ACC112 (cell line): ENCODE results near the gene CTTNBP2.

Source experiments
- H2AFZ ChIP-seq: fragments of 200-600 bp; sonication (generic); one replicate; pipeline ENCODE4 v1.6.0; 2017; ENCODE audit warnings: antibody characterized with exemption, low read length; ENCODE audit not compliant: unreplicated experiment
- H3K27ac ChIP-seq: fragments of 200-600 bp; sonication (generic); 2 replicates; pipeline ENCODE4 v1.5.1; 2014; ENCODE audit warnings: low read depth, mild to moderate bottlenecking, antibody characterized with exemption, low read length, moderate library complexity
- H3K27me3 ChIP-seq: fragments of 200-600 bp; sonication (generic); 2 replicates; pipeline ENCODE4 v1.6.1; 2014; ENCODE audit warnings: mild to moderate bottlenecking, antibody characterized with exemption, low read length, moderate library complexity, mixed read lengths; ENCODE audit not compliant: insufficient read depth
- H3K36me3 ChIP-seq: fragments of 200-600 bp; sonication (generic); 2 replicates; pipeline ENCODE4 v1.6.1; 2016; ENCODE audit warnings: mild to moderate bottlenecking, antibody characterized with exemption, low read length, moderate library complexity, mixed read lengths; ENCODE audit not compliant: insufficient read depth
- H3K4me1 ChIP-seq: fragments of 200-600 bp; sonication (generic); one replicate; pipeline ENCODE4 v1.6.1; 2016; ENCODE audit warnings: low read length, mixed read lengths; ENCODE audit not compliant: insufficient read depth, unreplicated experiment, control insufficient read depth
- H3K4me3 ChIP-seq: fragments of 200-600 bp; sonication (generic); 2 replicates; pipeline ENCODE4 v1.5.1; 2014; ENCODE audit warnings: mild to moderate bottlenecking, low read depth, low read length
- H3K79me2 ChIP-seq: fragments of 200-600 bp; sonication (generic); one replicate; pipeline ENCODE4 v1.6.0; 2016; ENCODE audit warnings: low read length; ENCODE audit not compliant: control insufficient read depth, unreplicated experiment, insufficient read depth

Gene CTTNBP2

DNA sequence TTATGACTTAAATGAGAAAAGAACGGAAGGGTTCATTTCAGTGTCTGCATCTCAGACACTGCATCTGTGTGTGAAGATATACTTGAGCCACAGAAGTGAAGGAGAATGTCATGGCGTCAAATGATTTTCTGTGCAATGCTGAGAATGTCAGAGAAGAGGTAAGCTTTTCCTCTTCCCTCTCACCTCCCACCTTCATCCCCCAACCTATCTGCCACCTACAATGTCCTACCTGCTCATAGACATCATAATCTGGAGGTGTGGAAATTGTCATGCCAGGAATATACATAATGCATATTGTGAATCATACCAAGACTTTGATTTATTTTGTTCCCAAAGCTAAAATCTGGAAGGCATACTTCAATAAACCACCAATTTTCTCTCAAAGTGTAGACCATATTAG lies 53.7 kb downstream of the CTTNBP2 start:
- no peak overlapping the region for H2AFZ ChIP-seq

GRCh38 chr7:117818232-117818631 lies 55.0 kb downstream of the CTTNBP2 start:
- H3K79me2 ChIP-seq = no peaks in the 10 kb centered on the region
- no peaks in the 10 kb centered on the region for H3K36me3 ChIP-seq
- no peak overlapping the region for H3K27ac ChIP-seq
- H3K4me3 ChIP-seq = no peak overlapping the region
- no peak overlapping the region for H2AFZ ChIP-seq
- no peaks in the 10 kb centered on the region for H3K4me1 ChIP-seq
- H3K27me3 ChIP-seq = no peaks in the 10 kb centered on the region

More for the DNA sequence above, 53.7 kb downstream of the CTTNBP2 start:
- Histone ChIP-seq H3K27ac (no peak overlapping the region), H3K4me1 (no peaks in the 10 kb centered on the region), H3K79me2 (no peaks in the 10 kb centered on the region), H3K4me3 (no peak overlapping the region), H3K36me3 (no peaks in the 10 kb centered on the region), H3K27me3 (no peaks in the 10 kb centered on the region)

GRCh38 chr7:117816727-117817126 lies 56.5 kb downstream of the CTTNBP2 start:
- no peaks in the 10 kb centered on the region for H3K27me3 ChIP-seq
- no peak overlapping the region for H3K4me3 ChIP-seq
- no peaks in the 10 kb centered on the region for H3K4me1 ChIP-seq
- H3K27ac ChIP-seq = no peak overlapping the region
- H2AFZ ChIP-seq = no peak overlapping the region
- H3K79me2 ChIP-seq = no peaks in the 10 kb centered on the region
- no peaks in the 10 kb centered on the region for H3K36me3 ChIP-seq

DNA sequence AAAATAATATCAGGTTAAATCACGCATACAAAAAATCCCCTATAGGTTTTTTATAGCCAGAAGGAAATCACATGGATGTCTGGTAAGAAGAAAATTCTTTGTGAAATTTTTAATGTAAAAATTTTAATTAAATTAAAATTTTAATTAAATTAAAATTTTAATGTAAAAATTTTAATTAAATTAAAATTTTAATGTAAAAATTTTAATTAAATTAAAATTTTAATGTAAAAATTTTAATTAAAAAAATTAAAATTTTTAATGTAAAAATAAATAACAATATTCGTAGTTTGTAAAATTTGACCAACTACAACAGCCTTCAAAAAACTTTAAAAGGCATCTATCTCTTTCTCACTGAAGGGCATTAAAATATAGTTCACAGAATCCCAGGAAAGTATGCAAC lies 61.5 kb downstream of the CTTNBP2 start:
- no peak overlapping the region for H3K27ac ChIP-seq
- H3K4me1 ChIP-seq = no peaks in the 10 kb centered on the region
- no peak overlapping the region for H2AFZ ChIP-seq
- no peak overlapping the region for H3K4me3 ChIP-seq
- no peaks in the 10 kb centered on the region for H3K79me2 ChIP-seq
- peaks cover 5% of the 10 kb centered on the region; the same call in 1 of the 2 replicates for H3K27me3 ChIP-seq
- H3K36me3 ChIP-seq = no peaks in the 10 kb centered on the region

DNA sequence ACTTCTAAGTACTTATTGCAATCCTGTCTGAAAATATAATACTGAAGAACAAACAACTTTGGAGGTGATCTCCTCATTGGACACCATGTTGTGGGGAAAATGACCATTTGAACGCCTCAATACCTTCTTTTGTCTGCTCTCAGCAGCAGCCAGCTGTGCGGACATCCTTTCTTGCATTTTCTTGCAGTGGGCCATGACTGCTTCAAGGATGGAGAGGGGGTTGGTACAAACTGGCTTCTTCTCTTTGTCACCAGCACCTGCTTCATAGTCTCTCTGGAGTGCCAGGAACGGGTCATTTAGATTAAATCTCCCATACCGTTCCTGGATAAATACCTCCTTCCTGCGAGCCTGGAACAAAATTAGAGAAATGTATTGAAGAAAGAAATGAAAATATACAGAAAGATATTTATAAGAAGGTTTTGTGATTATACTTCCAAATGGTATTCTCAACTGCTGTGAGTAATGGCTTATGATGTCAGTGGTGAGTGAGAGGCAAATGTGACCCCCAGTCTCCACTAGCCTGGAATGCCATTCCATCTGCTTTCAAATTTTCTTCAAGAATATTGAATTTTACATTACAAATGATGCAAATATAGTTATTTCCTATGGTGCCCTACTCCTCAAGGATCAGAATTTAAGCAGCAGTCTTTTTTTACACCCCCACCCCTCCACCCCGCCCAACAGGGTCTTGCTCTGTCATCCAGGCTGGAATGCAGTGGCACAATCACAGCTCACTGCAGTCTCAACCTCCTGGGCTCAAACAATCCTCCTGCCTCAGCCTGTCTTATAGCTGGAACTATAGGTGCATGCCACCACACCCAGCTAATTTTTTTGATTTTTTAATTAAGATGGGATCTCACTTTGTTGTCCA lies 62.4 kb downstream of the CTTNBP2 start:
- no peak overlapping the region for H3K27ac ChIP-seq
- H3K27me3 ChIP-seq = peaks cover 5% of the 10 kb centered on the region; the same call in 1 of the 2 replicates
- no peaks in the 10 kb centered on the region for H3K36me3 ChIP-seq
- no peak overlapping the region for H2AFZ ChIP-seq
- H3K79me2 ChIP-seq = no peaks in the 10 kb centered on the region
- H3K4me3 ChIP-seq = no peak overlapping the region
- H3K4me1 ChIP-seq = no peaks in the 10 kb centered on the region

GRCh38 chr7:117809958-117810357 lies 63.3 kb downstream of the CTTNBP2 start:
- no peaks in the 10 kb centered on the region for H3K79me2 ChIP-seq
- H3K36me3 ChIP-seq = no peaks in the 10 kb centered on the region
- no peak overlapping the region for H3K4me3 ChIP-seq
- peaks cover 5% of the 10 kb centered on the region; the same call in 1 of the 2 replicates for H3K27me3 ChIP-seq
- no peak overlapping the region for H3K27ac ChIP-seq
- no peaks in the 10 kb centered on the region for H3K4me1 ChIP-seq
- H2AFZ ChIP-seq = no peak overlapping the region

GRCh38 chr7:117808910-117809705 lies 64.1 kb downstream of the CTTNBP2 start:
- no peak overlapping the region for H3K27ac ChIP-seq
- no peaks in the 10 kb centered on the region for H3K4me1 ChIP-seq
- no peaks in the 10 kb centered on the region for H3K36me3 ChIP-seq
- no peak overlapping the region for H2AFZ ChIP-seq
- H3K27me3 ChIP-seq = peaks cover 5% of the 10 kb centered on the region; the same call in 1 of the 2 replicates
- H3K79me2 ChIP-seq = no peaks in the 10 kb centered on the region
- no peak overlapping the region for H3K4me3 ChIP-seq

DNA sequence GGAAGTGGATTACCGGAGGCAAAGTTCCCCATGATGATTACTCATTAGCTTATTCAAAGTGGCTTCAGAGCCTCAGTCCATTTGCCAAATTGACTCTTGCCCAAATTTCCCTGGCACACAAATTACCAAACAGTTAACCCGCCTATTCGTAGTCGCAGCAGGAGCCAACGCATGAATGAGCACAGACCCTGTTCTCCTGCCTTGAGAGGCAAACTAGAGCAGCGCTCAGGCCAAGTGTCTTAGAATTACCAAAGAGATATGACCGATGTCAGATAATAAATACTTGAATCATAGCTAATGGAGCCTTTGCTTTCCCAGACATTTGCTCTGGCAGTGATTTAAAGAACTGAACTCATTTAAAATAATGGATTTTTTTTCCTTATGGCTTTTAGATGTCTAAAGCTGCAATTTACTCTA lies 64.9 kb downstream of the CTTNBP2 start:
- no peak overlapping the region for H3K4me3 ChIP-seq
- no peaks in the 10 kb centered on the region for H3K36me3 ChIP-seq
- H3K27ac ChIP-seq = no peak overlapping the region
- no peaks in the 10 kb centered on the region for H3K4me1 ChIP-seq
- H3K79me2 ChIP-seq = no peaks in the 10 kb centered on the region
- H3K27me3 ChIP-seq = peaks cover 5% of the 10 kb centered on the region; the same call in 1 of the 2 replicates
- no peak overlapping the region for H2AFZ ChIP-seq

DNA sequence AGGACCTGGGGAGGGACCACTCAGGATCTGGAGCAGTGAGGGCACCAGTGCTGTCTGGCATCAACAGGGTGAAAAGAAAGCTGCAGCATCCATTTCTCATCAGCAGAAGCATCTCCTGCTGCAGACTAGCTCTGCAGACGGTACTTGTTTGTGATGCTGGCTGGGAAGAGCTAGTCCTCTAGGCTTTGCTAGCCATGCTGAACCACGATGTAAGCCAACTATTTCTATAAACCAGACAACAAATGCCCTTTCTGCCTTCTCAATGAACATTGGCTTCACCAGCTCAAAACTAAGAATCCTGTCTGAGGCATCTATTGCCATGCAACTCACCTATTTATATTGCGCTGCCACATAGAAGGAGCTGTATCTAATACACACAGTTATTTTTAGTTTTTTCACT lies 65.6 kb downstream of the CTTNBP2 start:
- no peak overlapping the region for H2AFZ ChIP-seq
- H3K27ac ChIP-seq = no peak overlapping the region
- H3K27me3 ChIP-seq = peaks cover 5% of the 10 kb centered on the region; the same call in 1 of the 2 replicates
- H3K4me3 ChIP-seq = no peak overlapping the region
- no peaks in the 10 kb centered on the region for H3K4me1 ChIP-seq
- H3K79me2 ChIP-seq = no peaks in the 10 kb centered on the region
- no peaks in the 10 kb centered on the region for H3K36me3 ChIP-seq

DNA sequence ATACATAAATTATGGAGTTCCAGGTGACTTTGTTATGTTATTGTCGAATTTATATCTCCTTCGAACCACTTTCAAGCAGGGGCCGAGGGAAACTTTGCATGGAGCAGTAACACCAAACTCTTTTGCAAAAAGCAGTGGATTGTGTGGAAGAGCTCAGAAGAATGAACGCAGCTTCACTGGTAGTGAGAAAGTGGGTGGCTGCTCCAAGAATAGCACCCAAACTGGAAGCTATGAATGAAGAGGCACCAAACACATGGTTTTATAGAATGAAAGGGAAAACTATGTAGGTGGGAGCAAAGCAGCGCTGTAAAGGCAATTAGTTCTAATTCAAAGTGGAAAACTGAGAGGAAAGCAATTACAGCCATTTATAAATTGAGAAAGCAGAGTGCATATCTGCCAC lies 67.2 kb downstream of the CTTNBP2 start:
- no peaks in the 10 kb centered on the region for H3K79me2 ChIP-seq
- H2AFZ ChIP-seq = no peak overlapping the region
- H3K27ac ChIP-seq = no peak overlapping the region
- H3K27me3 ChIP-seq = peaks cover 5% of the 10 kb centered on the region; the same call in 1 of the 2 replicates
- H3K4me3 ChIP-seq = no peak overlapping the region
- no peaks in the 10 kb centered on the region for H3K36me3 ChIP-seq
- H3K4me1 ChIP-seq = no peaks in the 10 kb centered on the region
